ENCODE results near the gene TRPV4.

TRPV4 gene

DNA sequence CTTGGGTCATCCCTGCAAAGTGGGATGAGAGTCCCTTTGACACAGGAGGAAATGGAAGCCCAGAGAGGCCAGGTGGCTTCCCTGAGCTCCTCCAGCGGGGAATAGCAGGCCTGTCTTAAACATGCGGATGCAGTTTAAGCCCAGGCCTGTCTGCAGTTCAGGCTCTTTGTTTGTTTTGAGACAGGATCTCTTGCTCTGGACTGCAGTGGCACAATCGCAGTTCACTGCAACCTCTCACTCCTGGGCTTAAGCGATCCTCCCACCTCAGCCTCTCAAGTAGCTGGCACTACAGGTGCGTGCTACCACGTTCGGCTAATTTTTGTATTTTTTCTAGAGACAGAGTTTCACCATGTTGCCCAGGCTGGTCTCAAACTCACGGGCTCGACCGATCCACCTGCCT lies 3.5 kb downstream of the TRPV4 start:
- no peak for DNase-seq (ENCODE audit: low read depth in 2 of 3, low spot score in 1 of 3)

DNA sequence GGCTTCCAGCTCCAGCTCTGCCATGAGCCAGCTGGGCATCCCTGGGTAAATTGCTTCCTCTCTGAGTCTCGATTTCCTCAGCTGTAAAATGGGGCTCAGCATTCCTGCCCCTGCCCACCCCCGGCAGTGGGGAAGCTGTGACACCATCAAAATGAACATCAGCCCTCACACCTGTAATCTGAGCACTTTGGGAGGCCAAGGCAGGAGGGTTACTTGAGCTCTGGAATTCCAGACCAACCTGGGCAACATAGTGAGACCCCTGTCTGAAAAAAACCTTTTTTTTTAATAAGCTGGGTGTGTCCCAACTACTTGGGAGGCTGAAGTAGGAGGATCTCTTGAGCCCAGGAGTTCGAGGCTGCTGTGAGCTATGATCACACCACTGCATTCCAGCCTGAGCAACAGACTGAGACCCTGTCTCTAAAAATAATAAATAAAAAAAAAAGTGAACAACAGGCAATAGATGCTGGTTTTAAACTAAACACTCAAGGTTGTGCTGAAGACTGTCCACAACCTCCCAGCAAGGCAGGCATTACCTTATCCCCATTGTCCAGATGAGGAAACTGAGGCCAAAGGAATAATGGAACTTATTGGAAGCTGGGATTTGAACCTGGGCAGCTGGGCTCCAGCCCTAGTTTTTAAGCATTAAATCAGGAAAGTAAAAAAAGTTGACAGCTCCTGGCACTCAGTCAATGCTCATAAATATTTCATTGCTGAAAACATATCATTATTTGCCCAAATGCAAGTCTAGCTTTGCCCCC lies 4.3 kb downstream of the TRPV4 start:
- no peak for DNase-seq (ENCODE audit: low read depth in 2 of 3, low spot score in 1 of 3)

GRCh38 chr12:109827566-109828550 lies 5.3 kb downstream of the TRPV4 start:
- DNase-seq (ENCODE audit: low read depth in 2 of 3, low spot score in 1 of 3) = no peak

GRCh38 chr12:109827080-109827479 lies 6.1 kb downstream of the TRPV4 start:
- DNase-seq (ENCODE audit: low read depth in 2 of 3, low spot score in 1 of 3) = no peak

GRCh38 chr12:109824731-109825130 lies 8.5 kb downstream of the TRPV4 start:
- DNase-seq (ENCODE audit: low read depth in 2 of 3, low spot score in 1 of 3) = no peak

GRCh38 chr12:109822951-109823411 lies 10.2 kb downstream of the TRPV4 start:
- no peak for DNase-seq (ENCODE audit: low read depth in 2 of 3, low spot score in 1 of 3)

DNA sequence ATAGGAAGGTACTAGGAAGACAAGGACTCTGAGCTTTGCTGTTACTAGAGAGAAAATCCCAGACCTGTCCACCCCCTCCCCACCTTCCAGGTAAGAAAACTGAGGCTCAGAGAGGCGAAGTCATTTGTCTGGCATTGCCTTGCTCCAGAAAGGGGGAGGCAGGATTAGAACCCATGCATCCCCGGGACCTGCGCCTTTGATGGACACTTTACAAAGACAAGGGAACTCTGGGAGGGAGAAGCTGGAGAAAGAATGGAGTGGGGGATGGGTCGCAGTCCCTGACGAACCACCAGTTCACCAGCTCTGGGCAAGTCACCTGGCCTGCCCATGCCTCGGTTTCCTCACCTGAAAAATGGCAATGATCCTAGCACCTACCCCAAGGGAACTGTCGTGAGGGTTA lies 10.8 kb downstream of the TRPV4 start:
- DNase-seq (ENCODE audit: low read depth in 2 of 3, low spot score in 1 of 3) = no peak

DNA sequence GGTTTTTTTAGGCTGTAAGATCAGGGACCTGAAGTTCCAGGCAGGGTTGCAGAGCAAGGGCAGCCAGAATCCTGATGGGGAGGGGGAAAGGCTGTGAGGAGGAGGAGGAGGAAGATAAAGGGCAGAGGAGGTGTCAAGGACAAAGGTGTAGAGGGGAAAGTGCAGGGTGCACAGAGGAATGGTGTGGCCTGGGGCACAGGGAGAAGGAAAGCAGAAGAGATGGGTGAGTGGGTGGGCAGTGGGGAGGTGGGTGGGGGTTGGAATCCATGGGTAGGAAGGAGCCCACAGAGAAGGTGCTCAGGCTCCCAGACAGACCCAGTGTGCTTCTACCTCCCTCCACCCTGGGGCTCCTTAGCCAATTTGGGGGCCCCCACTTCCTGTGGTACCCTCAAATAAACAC lies 11.2 kb downstream of the TRPV4 start:
- no peak for DNase-seq (ENCODE audit: low read depth in 2 of 3, low spot score in 1 of 3)

DNA sequence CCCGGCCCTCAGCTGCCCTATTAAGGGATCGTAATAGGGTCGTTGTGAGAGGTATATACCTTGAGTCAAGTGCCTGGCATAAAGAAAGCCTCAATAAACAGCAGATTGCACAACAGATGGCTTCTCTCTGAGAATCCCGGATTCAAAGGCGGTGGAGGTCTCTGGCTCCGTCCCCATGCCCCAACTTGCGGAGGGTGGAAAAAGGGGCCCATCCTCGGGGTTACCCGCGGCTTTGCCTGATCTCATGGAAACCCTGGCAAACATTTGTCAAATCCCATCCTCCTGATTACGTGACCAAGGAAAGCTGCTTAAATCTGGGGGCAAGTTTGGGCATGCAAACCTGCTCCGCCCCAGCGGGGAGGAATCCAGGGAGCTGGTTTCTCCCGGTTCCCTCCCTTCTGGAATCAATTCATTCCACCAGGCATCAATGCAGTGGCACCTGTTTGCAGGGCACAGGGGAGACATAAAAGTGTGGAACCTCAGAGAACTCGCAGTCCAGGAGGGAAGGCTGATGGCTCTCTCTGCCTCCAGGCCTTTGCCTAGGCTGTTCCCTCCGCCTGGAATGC lies 12.3 kb downstream of the TRPV4 start:
- no peak for DNase-seq (ENCODE audit: low read depth in 2 of 3, low spot score in 1 of 3)

- DNase-seq (ENCODE audit: low read depth in 2 of 3, low spot score in 1 of 3) = no peak
Observed at GRCh38 chr12:109818905-109819500, 14.2 kb downstream of the TRPV4 start.

DNA sequence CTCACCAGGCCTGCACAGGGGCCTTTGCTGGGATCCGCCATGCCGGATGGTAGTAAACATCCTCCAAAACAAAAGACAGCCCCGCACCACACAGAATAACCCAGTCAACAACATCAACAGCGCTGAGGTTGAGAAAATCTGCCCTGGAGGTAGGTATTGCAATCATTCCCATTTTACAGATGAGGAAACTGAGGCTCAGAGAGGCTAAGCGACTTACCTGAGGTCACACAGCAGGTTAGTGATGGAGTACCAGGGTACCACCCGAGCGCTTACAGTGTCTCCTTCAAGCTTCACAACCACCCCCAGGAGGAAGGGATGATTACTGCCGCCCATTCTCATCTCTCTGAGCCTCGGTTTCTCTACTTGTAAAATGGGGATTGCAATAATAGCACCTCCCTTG lies 14.9 kb downstream of the TRPV4 start:
- DNase-seq (ENCODE audit: low read depth in 2 of 3, low spot score in 1 of 3) = no peak

DNA sequence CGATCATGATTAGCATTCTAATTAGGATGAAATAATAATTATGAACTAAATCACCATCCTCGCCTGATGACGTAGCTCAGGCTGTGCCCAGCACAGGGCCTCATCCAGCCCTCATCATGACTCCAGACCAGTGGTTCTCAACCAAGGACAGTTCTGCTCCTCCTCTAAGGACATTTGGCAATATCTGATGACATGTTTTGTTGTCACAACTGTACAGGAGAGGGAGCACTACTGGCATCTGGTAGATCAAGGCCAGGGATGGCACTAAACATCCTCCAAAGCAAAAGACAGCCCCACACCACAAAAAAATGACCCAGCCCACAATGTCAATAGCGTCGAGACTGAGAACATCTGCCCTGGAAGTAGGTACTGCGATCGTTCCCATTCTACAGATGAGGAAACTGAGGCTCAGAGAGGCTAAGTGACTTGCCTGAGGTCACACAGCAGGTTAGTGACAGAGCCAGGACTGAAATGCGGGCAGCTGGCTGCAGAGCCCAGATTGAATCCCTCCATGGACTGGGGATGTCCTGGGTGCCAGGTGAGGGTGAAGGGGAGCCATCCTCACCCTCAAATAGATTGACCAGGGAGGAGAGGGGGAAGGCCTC lies 15.5 kb downstream of the TRPV4 start:
- no peak for DNase-seq (ENCODE audit: low read depth in 2 of 3, low spot score in 1 of 3)

DNA sequence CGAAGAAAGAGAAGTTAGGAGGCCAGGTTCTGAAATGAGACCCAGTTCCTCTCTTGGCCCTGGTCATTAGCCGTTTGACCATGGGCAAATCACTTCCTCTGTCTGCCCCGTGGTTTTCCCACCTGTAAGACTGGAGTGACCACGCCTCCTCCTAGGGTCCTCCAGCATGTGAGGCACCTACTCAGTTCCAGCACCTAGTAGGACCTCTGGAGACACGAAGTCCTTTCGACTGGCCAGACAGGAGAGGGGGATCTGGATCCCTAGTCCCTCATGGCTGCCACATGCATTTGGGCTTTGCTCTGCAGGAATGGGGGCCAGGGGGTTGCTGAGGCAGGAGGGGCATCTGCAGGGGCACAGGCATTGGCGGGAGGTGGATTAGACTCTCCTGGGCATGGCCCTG lies 16.3 kb downstream of the TRPV4 start:
- DNase-seq (ENCODE audit: low read depth in 2 of 3, low spot score in 1 of 3) = no peak

DNA sequence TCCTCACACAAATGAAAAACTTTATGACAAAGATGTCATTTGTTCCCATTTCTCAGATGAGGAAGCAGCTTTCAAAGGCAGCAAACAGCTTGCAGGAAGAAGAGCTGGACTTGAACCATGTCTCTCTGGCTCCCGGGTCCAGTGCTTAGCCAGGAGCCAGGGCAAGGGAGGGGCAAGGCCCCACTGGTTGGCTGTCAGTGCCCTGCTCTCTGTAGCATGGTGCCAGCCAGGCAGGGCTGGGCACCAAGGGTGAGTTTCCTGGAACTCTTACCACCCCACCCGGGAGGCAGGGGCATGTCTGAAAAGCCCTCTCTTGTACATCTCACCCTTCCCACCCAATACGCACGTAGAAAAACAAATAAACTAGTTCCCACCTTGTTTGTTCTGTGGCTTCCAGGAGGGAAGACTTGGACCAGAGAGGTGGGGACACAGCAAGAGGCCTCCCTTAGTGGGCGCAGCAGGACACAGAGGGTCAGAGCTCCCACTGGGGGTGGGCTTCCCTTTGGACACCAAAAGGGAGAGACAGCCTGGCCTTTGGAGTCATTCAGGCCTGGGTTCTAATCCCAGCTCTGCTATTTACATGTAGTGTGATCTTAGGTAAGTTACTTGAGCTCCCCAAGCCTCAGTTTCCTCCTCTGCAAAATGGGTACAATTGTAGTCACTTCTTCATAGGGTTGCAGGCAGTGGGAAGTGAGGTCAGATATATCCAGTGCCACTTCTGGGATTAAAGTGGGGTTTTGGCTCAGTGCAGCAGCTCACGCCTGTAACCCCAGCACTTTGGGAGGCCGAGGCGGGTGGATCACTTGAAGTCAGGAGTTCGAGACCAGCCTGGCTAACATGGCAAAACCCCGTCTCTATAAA lies 17.2 kb downstream of the TRPV4 start:
- no peak for DNase-seq (ENCODE audit: low read depth in 2 of 3, low spot score in 1 of 3)

- no peak for DNase-seq (ENCODE audit: low read depth in 2 of 3, low spot score in 1 of 3)
Observed at GRCh38 chr12:109815225-109815624, 18.0 kb downstream of the TRPV4 start.

DNA sequence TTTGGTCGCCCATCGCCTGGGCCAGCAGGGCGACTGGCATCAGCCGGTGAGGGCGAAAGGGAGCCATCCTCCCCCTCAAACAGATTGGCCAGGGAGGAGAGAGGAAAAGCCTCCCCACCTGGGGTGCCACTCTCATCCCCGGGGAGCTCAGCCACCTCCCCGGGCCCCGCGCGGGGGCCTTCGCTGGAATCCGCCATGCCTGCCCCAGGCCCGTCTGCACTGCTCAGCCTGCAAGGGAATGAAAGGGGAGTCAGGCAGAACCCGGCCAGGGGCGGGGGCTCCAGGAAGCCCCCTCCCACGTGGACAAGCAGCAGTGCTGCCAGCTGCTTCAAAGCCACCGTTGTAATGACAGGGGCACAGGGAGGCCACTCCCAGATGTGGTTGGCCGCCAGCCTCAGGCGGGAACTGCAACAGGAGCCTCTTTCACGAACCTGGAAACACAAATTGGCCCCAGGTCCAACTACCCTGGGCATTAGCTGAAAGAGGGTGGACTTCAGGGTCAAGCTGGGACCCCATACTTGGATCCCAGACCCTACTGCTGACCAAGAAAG lies 18.5 kb downstream of the TRPV4 start:
- no peak for DNase-seq (ENCODE audit: low read depth in 2 of 3, low spot score in 1 of 3)

DNA sequence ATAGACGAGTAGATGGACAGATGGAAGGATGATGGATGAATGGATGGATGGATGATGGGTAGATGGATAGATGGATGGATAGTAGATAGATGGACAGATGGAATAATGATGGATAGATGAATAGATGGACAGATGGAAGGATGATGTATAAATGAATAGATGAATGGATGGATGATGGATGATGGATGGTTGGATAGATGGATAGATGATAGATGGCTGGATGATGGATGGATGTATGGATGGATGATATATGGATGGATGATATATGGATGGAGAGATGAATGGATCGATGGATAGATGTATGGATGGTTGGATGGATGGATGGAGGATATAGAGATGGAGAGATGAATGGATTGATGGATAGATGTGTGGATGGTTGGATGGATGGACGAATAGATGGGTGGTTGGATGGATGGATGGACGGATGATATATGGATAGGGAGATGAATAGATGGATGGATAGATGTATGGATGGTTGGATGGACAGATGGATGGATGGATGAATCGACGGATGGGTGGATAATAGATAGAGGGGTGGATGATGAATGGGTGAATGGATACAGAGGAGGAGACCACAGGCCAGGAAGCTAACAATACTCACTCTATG lies 19.3 kb downstream of the TRPV4 start:
- no peak for DNase-seq (ENCODE audit: low read depth in 2 of 3, low spot score in 1 of 3)

- DNase-seq (ENCODE audit: low read depth in 2 of 3, low spot score in 1 of 3) = no peak
Observed at GRCh38 chr12:109811624-109811995, 21.6 kb downstream of the TRPV4 start.

DNA sequence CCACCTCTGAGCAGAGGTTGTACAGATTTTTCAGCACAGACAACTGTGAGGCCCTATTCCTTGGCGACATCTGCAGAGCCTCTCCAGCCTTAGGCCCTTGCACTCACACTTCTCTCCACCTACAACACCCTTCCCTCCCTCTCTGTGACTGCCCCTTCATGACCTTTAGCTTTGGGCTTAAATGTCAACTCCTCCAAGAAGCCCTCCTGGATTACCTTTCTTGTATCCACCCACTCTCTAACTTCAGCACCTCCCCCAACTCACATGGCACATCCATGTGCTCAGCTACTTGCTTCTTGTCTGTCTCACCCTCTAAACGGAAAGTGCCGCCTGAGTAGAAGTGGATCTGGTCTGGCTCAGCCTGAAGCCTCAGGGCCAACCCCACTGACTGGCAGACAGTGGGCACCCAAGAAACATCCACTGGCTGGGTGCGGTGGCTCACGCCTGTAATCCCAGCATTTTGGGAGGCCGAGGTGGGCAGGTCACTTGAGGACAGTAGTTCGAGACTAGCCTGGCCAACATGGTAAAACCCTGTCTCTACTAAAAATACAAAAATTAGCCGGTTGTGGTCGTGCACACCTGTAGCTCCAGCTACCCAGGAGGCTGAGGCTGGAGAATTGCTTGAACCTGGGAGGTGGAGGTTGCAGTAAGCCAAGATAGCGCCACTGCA lies 22.1 kb downstream of the TRPV4 start:
- DNase-seq (ENCODE audit: low read depth in 2 of 3, low spot score in 1 of 3) = no peak
